GM23248 (cell line): ENCODE measurements around the gene VPS8.

ENCODE experiments used
- EZH2 ChIP-seq: fragments of 200-600 bp; sonication (generic); IDR thresholded peaks from 2 replicates; pipeline ENCODE4 v1.6.1; 2018; ENCODE audit warnings: antibody characterized with exemption, mild to moderate bottlenecking; ENCODE audit not compliant: insufficient read depth, poor library complexity, severe bottlenecking
- EZH2phosphoT487 ChIP-seq: fragments of 200-600 bp; sonication (generic); IDR thresholded peaks from 2 replicates; pipeline ENCODE4 v1.6.1; 2018; ENCODE audit warnings: antibody characterized with exemption, moderate library complexity, mild to moderate bottlenecking, low read depth; ENCODE audit not compliant: insufficient read depth

DNA sequence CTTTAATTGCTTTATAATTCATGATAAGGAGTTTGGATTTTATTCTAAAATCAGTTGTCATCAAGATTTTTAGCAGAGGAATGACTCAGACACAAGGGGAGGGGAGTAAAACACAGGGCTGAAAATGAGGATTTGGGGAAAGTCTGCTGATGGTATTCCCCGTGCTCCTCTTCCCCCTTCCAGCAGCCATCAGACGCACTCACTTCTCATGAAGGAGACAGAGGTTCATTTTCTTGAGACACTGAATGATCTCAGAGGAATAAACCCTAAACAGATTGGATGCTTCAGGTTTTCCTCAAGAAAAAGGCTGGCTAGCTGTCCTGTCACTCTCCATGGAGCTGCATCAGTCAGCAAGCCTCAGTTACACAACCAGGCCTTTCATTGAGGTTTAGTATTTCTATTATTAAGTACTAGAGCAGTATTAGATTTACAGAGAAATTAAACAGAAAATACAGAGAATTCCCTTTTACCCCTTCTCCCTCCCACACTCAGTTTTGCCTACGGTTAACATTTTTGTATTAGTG lies 174.5 kb downstream of the VPS8 start:
- TF ChIP-seq EZH2 (no peak), EZH2phosphoT487 (no peak)
